IMR-90 (cell line): Measurements from ENCODE around the gene ZFP36L2.

Experiments used
- MAFK ChIP-seq: IDR thresholded peaks from 2 replicates; pipeline ENCODE4 v1.6.1; 2012; ENCODE audit warnings: low read depth, low read length, improper control_type of control experiment
- POLR2A ChIP-seq: IDR thresholded peaks from 2 replicates; pipeline ENCODE4 v1.6.1; 2012; ENCODE audit warnings: mild to moderate bottlenecking, low read depth, low read length
- RCOR1 ChIP-seq: IDR thresholded peaks from 2 replicates; pipeline ENCODE4 v1.6.1; 2012; ENCODE audit warnings: mild to moderate bottlenecking, low read length, improper control_type of control experiment; ENCODE audit not compliant: insufficient replicate concordance
- TF ChIP-seq, protein P1 (sequence below): conservative IDR thresholded peaks from 2 replicates; pipeline ENCODE4 v1.5.1; 2012; ENCODE audit warnings: mild to moderate bottlenecking, low read depth, low read length, improper control_type of control experiment

GRCh38 chr2:43178055-43178598, 48.3 kb downstream of the ZFP36L2 start:
- no peak for TF ChIP-seq RCOR1
- no peak for TF ChIP-seq POLR2A
- TF ChIP-seq MAFK: no peak
- TF ChIP-seq, protein P1, sequence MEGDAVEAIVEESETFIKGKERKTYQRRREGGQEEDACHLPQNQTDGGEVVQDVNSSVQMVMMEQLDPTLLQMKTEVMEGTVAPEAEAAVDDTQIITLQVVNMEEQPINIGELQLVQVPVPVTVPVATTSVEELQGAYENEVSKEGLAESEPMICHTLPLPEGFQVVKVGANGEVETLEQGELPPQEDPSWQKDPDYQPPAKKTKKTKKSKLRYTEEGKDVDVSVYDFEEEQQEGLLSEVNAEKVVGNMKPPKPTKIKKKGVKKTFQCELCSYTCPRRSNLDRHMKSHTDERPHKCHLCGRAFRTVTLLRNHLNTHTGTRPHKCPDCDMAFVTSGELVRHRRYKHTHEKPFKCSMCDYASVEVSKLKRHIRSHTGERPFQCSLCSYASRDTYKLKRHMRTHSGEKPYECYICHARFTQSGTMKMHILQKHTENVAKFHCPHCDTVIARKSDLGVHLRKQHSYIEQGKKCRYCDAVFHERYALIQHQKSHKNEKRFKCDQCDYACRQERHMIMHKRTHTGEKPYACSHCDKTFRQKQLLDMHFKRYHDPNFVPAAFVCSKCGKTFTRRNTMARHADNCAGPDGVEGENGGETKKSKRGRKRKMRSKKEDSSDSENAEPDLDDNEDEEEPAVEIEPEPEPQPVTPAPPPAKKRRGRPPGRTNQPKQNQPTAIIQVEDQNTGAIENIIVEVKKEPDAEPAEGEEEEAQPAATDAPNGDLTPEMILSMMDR: no peak
